Activated CD8-positive, alpha-beta memory T cell treated with anti-CD3 and anti-CD28 coated beads, Interleukin-2, amount 50 U/mL, for 24 hours (primary cell): ENCODE results near the gene AKAP12.
"Not testable (repeated sequence)": the region's sequence is repeated elsewhere in the genome, so short reads cannot be mapped to it uniquely, and the experiment has no call there.

Experiments used
- DNase-seq: peaks from one replicate; pipeline ENCODE4 v3.0.0-alpha.2; 2020; ENCODE audit errors: extremely low read depth

The AKAP12 gene

DNA sequence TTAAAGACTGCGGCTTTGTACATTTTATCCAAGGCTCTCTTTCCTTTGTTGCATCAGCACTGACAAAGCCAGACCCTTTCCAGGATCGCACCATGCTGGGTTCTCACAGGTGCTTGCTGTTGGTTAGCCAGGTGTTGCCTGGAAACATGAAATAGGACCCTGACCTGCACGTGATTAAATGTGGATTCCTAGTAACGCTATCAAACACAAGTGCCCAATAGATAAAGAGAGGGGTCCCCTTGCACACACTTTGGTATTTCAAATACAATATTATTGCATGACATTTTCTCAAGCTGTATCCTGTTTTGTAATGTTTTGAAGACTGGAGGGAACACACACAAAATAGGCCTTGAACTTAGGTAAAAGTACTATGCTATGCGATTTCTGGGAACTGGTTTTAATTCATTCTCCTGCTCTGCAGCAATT lies 73.3 kb downstream of the AKAP12 start:
- DNase-seq = no peak

DNA sequence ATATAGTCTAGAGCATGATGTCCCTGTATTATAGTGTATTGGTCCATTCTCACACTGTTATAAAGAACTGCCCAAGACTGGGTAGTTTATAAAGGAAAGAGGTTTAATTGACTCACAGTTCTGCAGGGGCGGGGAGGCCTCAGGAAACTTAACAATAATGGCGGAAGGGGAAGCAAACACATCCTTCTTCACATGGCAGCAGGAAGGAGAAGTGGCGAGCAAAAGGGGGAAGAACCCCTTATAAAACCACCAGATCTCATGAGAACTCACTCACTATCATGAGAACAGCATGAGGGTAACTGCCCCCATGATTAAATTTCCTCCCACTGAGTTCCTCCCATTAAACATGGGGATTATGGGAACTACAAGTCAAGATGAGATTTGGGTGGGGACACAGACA lies 75.9 kb downstream of the AKAP12 start:
- not testable (repeated sequence) for DNase-seq

- DNase-seq = no peak
Observed at GRCh38 chr6:151317103-151317994, 77.6 kb downstream of the AKAP12 start.

DNA sequence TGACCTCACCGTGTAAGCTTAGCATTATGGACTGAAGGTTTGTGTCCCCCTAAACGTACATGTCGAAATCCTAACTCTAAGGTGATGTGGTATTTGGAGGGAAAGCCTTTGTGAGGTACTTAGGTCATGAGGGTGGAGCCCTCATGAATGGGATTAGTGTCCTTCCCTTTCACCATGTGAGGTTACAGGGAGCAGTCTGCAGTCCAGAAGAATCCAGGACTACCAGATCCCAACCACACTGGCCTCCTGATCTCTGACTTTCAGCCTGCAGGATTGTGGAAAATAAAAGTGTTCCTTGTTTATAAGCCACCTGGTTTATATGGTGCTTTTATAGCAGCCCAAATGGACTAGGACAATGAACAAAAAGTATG lies 78.2 kb downstream of the AKAP12 start:
- no peak for DNase-seq

DNA sequence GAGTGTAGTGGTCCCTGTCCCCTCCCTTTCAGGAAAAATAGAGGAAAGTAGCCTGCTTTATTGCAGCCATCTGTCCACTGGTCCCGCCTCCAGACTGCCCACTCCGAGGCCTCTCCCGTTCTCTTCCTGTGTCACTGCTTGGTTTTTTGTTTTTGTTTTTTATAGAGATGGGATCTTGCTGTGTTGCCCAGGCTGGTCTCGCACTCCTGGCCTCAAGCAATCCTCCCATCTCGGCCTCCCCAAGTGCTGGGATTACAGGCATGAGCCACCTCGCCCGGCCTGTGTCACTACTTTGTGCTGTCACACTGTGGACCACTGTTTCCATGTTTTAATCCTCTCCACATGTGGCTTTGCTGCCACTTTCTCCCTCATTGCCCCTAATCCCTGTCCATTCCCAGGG lies 80.4 kb downstream of the AKAP12 start:
- no peak for DNase-seq

DNA sequence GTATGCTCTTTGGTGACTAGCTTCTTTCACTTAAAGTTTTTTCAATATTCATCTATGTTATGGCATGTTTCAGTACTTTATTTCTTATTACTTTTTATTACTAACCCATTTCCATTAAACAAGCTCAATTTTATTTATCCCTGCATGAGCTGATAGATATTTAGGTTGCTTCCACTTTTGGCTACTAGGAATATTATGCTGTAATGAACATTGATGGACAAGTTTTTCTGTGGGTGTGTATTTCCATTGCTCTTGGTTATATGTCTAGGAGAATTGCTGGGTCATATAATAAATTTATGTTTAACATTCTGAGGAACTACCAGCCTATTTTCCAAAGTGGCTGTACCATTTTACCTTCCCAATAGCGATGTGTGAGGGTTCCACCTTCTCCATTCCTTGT lies 81.7 kb downstream of the AKAP12 start:
- DNase-seq = no peak

DNA sequence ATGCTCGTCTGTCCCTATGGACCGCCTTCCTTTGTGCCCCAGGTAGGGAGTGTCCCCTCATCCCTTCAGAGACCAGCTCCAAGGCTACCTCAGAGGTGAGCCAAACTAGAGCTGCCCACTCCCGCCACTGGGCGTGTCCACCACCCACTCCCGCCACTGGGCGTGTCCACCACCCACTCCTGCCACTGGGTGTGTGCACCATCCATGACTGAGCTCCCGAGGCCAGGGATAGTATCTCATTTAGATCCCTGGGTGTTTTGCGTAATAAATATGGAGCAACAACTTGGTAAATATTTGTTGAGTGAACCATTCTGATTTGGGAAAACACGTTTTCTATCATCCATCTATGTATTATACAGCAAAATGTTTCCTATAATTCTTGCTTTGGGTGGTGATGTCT lies 82.8 kb downstream of the AKAP12 start:
- no peak for DNase-seq

DNA sequence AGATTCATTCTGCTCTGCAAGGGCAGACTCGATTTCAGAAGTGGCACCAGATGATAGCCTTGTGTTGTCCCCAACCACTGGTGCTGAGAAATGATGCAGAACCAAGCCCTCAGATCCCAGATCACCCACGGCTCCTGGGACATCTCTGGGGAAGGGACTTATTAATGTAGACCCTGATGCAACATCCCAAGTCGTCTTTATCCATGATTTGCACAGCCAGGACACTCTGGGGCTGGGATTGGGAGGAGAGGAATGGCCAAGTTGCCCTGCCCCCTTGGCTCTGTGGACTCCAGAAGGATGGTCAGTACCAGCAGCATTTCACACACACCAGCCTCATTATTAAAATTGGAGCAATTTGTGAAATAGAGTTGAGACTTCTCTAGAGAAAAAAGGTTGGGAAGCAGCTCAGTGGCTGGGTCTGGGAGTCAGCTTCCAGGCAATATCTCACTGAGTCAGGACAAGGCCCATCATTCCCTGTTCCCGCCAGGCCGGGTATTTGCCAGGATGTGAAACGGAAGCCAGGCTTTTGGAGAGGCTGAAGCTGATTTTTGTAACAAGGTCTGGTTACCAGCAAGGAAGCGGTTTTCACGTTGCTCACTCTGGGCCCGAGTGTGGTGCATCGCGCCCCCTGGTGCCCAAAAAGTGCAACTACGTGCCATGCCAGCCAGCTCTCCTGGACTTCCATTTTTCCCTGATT lies 84.2 kb downstream of the AKAP12 start:
- peak; percentile 26 for DNase-seq

DNA sequence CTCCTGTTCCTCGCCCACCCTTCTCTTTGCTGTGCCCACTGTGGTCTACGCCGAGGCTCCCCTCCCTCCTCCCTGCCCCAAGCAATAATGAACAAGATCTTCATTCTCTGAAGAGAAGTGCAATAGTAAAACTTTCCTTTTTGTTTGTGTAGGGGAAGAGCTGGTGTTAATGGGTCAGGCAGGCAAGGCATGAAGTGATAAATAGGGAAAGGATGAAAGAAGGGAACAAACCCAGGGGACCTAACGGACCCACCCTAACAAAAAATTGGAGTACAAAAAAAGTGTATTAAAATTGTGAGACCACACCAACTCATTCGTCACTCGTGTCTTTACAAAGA lies 84.7 kb downstream of the AKAP12 start:
- no peak for DNase-seq

DNA sequence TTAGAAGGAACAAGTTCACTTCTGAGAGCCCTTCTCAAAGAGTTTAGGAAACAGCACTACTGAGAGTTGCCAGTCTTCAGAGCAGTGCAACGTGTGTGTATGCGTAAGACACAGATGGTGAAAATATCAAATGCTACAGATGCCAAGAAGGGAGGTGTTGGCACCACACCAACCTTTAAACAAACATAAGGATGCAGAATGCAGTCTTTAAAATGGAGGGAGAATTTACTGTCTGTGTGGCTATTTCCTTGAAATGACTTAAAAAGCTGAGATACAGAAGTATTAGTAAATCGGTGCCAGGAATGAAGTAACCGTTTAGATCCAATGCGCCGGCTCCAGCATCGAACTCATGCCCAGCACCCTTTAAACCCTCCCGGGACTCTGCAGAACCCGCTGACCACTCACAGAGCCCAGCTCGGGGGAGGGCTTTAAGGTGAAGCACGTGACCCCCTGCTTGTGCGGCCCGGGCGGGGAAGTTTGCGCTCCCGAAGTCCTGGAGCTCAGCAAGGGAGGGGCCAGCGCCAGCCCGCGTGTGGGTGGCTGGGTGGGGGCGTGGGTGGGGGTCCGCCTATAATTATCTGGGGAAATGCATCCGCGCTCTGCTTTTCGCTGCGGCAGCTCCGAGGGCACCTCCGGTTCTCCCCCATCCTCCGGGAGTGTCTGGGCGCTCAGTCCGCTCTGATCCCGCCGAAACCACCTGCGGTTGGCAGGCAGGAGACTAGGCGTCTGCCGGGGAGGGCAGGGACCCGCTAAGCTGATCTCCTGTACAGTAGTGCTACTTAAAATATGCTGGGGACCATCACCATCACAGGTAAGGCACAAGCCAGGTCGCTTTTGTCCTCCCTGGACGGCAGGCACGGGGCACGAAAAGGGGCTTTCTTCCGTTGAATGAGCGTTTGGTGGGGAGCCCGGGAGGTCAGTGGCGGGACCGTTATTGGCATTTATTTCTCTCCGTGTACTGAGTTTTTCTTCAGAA lies 85.6 kb downstream of the AKAP12 start:
- DNase-seq = no peak

DNA sequence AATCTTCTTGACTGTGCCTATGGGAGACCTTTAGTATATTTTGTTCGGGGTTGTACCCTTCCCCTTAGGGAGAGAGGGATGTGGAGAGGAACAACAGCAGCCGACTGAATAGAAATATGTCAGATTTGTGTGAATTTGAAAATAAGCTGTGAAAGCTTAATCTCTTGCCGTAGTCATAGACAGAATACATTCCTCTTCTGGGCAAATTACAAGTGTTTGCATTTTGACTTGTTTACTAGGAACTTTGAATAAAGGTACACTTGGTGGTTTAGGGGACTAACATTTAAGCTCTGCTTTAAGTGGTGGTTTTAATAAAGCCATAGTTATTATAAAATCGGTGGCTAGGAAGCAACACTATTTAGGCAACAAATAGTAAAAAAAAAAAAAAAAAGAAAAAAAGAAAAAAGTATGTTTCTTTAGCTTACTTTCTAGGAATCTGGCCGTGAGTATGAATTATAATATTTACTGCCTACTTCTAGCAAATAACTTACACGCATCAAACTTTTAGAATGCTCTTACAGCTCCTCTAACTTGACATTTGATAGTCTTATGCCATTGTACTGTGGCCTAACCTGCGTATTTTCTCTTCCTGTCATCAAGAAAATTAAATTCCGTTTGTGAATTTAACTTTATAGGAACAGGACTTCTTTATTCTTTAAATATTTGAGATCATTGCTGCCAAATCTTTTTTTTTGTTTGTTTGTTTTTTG lies 86.5 kb downstream of the AKAP12 start:
- no peak for DNase-seq

DNA sequence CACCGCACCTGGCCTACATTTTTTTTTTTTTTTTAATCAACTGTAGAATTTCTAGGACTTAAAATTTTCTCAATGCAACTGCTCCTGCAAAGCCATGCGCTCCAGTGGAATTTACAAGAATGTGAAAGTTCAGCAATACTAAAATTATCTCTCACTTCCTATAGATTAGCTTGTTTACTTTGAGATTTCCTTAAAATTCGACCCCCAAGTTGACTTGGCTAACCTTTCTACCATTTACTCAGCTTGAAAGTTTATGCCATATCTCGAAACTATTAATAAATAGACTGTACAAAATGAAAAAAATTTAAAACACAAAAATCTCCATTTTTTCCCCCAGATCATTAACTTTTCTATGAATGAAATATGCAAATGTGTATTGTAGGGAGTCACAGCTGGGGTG lies 87.3 kb downstream of the AKAP12 start:
- no peak for DNase-seq

DNA sequence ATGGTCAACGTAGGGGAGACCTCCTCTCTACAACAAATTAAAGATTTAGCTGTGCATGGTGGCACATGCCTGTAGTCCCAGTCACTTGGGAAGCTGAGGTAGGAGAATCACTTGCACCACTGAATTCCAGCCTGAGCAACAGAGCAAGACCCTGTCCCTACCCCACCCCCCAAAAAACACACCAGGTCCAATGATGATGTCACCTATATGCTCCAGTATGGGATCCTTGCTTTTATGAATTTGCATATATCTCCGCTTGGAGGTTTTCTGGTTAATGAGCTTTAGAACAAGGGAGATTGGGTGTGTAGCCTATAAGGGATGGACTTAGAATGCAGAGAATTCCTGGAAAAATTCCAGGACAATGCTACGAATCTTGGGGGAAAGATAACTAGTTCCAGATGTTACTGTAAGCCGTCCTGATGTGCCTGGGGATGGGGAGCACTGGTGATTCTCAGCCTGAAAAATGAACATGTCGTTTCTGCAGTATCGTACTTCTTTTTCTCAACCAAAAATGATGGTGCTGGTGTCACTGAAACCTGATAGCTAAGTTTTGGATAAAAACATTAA lies 90.4 kb downstream of the AKAP12 start:
- DNase-seq = no peak

DNA sequence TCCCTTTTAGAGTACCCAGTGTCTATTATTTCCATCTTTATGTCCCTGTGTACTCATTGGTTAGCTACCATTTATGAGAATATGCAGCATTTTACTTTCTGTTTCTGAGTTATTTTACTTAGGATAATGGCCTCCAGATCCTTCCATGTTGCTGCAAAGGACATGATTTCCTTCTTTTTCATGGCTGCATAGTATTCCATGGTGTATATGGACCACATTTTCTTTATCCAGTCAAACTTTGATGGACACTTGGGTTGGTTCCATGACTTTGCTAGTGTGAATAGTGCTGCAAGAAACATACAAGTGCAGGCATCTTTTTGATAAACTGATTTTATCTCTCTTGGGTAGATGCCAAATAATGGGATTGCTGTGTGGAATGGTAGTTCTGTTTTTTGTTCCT lies 96.2 kb downstream of the AKAP12 start:
- DNase-seq = no peak

GRCh38 chr6:151338651-151339200 lies 99.0 kb downstream of the AKAP12 start:
- no peak for DNase-seq

- no peak for DNase-seq
Observed at GRCh38 chr6:151339369-151339768, 99.6 kb downstream of the AKAP12 start.

DNA sequence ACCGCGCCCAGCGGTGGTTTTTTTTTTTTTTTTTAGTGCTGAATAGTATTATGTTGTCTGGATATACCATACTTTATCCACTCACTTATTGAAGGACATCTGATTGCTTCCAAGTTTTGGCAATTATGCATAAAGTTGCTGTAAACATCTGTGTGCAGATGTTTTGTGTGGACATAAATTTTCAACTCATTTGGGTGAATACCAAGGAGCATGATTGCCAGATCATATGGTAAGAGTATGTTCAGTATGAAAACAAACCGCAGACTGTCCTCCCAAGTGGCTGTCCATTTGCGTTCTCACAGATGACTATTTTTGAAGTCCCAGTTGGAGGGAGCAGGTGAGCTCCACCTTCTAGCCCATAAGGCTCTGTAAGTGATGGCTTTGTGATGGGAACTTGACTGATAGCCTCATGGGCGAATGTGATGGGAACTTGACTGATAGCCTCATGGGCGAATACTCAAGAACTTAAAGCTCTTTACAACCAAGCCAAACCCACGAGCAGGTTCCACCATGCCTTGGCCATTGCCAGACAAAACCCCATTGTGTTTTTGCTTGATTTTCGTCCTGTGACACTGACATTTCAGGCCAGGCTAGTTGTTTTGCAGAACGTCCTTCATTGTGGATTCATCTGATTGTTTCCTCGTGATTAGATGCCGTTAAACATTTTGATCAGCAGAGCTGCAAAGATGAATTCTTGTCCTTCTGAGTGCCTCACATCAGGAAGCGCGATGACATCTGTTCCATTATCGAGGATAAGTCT lies 100.6 kb downstream of the AKAP12 start:
- DNase-seq = no peak

DNA sequence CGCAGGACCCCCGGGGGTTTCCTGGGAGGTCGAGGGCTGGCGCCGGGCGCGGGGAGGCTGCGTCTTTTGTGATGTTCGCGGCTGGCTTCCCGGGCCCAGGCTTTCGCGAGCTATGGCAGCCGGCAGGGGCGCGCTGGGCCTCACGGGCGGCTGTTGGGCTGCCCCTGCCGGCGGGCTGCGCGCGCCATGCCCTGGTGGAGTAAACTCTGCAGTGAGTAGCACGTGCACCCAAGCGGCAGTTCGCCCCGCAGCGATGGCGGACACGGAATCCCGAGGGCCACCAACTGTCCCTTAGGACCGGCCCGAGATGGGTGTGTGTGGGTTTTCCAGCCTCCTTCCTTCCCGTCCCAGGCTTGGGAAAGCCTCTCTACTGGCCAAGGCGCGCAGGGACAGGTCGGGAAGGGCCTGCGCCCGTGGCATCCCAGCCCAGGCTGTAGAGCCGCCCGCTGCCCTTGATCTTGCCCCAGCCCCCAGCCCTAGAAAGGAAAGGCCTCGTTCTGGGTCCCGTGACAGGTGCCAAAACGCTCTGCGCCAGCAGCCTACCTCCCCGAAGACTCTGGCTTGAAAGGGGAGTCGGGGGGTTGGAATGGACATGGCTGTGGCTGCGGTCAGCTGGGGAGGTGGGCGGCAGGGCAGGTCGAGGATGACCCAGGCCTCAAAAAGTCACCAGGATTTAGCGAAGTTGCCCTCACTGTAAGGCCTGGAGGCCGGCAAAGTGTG lies 101.9 kb downstream of the AKAP12 start:
- no peak for DNase-seq

GRCh38 chr6:151342750-151343149 lies 103.0 kb downstream of the AKAP12 start:
- not testable (repeated sequence) for DNase-seq
